ENCODE data around the gene TMTC1.
"Not testable (repeated sequence)": the region's sequence is repeated elsewhere in the genome, so short reads cannot be mapped to it uniquely, and the experiment has no call there.

The TMTC1 gene

DNA sequence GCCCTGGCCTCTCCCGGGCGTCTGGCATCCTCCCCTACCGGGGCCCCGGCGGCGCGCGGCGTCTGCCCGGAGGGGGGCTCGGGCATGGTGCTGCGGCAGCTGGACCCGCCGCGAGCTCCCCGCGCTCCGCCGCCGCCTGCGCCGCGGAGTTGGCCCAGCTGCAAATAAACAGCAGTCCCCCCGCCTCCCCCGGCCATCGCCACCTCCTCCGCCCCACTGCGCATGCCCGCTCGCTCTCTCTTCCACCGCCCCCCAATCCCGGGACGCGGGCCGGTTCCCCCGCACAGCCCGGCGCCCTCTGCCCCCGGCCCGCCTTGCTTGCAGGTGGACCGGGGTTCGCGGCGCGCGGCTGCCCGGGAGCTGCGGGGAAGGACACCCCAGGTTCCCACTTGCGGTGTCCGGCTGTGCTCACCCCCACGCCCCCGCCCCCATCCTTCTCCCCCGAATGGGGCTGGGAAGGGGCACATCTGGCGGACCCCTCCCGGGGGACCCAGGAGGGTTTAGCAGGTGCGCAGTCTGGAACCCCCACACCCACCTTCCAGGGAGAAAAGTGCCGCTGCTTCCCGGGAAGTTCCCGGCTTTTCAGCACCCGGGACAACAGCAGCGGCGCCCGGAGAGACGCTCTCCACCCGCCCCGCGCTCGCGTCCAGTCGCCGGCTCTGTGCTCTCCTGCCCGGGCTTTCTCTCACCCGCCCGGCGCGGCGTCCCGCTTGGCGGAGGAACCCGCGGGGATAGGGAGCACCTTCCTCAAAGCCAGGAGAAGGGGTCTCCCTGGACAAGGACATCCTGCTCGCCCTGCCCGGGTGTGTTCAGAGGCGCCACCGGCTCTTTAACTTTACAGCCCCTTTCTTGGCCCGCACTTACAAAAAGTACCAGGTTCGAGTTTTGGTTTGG, at the start of gene TMTC1:
Gene TMTC1, minus strand, starts transcription at position 170 of the 894 bp plus-strand sequence. CDS start 191 bp downstream, outside the sequence.
- DNase-seq (ENCODE audit: low spot score), result peak; percentile 79

DNA sequence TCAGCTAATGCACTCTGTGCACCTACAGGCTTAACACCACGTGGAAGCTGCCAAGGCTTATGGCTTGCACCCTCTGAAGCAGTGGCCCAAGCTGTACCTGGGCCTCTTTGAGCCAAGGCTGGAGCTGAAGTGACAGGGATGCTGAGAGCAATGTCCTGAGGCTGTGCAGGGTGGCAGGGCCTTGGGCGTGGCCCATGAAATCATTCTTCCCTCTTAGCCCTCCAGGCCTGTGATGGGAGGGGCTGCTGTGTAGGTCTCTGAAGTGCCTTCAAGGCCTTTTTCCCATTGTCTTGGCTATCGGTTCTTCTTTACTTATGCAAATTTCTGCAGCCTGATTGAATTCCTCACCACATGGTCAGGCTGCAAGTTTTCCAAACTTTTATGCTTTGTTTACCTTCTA, 47.4 kb upstream of the TMTC1 start:
- no peak for DNase-seq (ENCODE audit: low spot score)

DNA sequence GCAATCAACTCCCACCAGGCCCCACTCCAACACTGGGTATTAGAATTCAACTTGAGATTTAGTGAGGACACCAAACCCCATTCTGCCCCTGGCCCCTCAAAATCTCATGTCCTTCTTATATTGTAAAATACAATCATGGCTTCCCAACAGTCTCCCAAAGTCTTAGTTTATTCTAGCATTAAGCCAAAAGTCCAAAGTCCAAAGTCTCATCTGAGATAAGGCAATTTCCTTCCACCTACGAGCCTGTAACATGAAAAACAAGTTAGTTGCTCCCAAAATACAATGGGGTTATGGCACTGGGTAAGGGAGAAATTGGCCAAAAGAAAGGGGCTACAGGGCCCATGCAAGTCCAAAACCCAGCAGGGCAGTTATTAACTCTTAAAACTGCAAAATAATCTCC, 46.6 kb upstream of the TMTC1 start:
- no peak for DNase-seq (ENCODE audit: low spot score)

DNA sequence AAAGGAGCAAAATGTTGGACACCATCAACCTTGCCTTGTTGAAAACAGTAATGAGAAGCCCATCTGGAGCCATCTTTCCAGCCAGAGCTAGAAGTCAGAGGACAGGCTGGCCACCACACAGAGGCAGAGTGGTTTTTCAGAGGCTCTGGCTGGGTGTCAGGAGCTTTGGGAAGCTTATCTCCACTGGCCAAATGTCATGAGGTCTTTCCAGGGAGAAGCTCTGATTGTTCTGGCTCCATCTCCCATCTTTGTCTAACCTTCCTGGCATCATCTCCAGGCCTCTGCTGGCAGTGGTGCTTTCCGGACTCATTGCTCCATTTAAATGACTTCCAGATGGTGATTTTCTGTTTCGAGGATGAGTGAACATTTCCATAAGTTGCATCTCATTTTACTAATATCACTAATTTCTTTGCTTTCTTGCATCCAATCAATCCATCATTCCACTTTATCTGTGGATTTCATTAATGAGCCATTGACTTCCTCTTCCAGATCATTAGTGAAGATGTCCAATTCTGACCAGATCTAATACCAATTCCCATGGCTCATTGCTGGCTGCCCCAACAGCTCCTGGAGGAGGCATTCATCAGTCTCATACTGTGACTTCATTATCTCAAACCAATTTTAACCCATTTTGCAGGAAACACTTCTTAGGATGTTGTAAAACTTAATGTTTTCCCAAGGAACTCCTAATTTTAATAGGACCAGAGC, 35.3 kb upstream of the TMTC1 start:
- peak; percentile 12 for DNase-seq (ENCODE audit: low spot score)

GRCh38 chr12:29816874-29817725, 33.4 kb upstream of the TMTC1 start:
- DNase-seq (ENCODE audit: low spot score), result no peak

DNA sequence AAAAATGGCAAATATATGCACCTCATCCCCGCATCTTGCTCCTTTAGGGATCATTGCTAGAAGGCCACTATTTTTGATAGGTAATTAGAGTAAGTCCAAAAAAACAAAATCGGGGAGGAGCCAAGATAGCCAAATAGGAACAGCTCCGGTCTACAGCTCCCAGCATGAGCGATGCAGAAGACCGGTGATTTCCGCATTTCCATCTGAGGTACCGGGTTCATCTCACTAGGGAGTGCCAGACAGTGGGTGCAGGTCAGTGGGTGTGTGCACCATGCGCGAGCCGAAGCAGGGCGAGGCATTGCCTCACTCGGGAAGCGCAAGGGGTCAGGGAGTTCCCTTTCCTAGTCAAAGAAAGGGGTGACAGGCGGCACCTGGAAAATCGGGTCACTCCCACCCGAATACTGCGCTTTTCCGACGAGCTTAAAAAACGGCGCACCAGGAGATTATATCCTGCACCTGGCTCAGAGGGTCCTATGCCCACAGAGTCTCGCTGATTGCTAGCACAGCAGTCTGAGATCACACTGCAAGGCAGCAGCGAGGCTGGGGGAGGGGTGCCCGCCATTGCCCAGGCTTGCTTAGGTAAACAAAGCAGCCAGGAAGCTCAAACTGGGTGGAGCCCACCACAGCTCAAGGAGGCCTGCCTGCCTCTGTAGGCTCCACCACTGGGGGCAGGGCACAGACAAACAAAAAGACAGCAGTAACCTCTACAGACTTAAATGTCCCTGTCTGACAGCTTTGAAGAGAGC, 26.0 kb upstream of the TMTC1 start:
- not testable (repeated sequence) for DNase-seq (ENCODE audit: low spot score)

GRCh38 chr12:29807129-29807528, 23.4 kb upstream of the TMTC1 start:
- no peak for DNase-seq (ENCODE audit: low spot score)

DNA sequence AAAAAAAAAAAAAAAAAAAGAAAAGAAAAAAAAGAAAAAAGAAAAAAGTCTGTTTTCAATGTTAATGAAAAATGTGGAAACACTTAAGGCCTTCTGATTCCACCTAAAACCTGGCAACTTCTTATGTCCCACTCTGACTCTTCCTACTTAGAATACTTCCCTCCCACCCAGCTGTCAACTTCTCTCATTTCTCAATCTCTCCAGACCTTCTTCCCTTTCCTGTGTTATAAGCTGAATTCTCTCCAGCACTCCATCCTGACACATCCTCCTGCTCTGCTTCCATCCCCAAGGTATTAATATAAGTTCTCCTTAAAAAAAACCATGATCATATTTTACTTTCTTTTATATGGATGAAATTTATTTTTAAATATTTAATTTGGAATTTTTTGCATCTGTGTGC, 20.3 kb upstream of the TMTC1 start:
- no peak for DNase-seq (ENCODE audit: low spot score)

GRCh38 chr12:29799591-29799990, 15.8 kb upstream of the TMTC1 start:
- DNase-seq (ENCODE audit: low spot score), result no peak

DNA sequence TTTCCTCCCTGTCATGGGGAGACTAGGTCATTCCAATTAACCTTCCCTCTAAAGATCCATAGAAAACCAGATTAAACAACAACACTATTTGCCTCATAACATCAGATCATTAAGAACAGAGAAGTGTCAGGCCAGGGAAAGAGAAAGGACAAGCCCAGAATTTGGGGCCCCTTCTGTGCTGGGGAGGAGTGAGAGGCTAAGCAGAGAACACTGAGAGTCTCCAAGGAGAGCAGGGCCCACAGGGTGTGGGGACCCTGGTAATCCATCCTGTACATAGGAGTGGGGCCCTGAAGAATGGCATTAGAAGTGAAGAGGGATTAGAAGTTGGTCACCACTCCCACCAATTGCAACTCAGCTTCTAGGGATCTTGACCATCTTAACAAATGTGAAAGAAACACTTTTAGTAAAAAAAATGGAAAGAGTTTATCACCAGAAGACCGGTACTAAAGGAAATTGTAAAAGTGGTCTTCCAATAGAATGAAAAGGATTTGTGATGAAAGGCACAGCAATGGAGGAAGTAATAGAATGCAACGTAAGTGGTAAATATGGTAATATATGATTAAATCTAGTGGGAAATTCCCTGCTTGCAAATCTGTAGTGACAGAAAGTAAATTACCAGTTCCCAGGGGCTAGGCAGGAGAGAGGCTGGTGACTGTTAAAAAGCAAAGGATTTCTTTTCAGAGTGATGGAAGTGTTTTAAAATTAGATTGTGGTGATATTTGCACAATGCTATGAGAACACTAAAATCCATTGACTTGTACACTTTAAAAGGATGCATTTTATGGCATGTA, 14.0 kb upstream of the TMTC1 start:
- DNase-seq (ENCODE audit: low spot score), result no peak

GRCh38 chr12:29796823-29797263, 13.1 kb upstream of the TMTC1 start:
- peak; percentile 76 for DNase-seq (ENCODE audit: low spot score)

- DNase-seq (ENCODE audit: low spot score), result no peak
These were observed 12.0 kb upstream of the TMTC1 start for GRCh38 chr12:29795715-29796114.

- DNase-seq (ENCODE audit: low spot score), result no peak
These were observed 11.1 kb upstream of the TMTC1 start for GRCh38 chr12:29794862-29795261.

DNA sequence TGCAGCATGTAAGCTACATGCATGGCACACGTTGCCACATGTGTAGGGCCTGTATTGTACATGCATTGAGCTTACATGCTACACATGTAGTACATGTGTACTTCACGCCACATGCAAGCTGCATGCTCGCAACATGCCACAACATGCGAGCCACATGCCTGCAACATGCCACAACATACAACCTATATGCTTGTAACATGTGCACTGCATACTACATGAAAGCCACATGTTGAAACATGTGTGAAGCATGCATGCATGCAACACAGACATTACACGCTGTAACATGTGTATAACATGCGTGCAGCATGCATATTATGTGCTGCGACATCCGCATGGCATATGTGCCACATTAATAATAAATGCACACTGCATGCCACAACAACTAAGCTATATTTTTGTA, 9.1 kb upstream of the TMTC1 start:
- no peak for DNase-seq (ENCODE audit: low spot score)

GRCh38 chr12:29792132-29792531, 8.4 kb upstream of the TMTC1 start:
- no peak for DNase-seq (ENCODE audit: low spot score)

- peak; percentile 36 for DNase-seq (ENCODE audit: low spot score)
These were observed 620 bp downstream of the TMTC1 start for GRCh38 chr12:29782871-29783772.

DNA sequence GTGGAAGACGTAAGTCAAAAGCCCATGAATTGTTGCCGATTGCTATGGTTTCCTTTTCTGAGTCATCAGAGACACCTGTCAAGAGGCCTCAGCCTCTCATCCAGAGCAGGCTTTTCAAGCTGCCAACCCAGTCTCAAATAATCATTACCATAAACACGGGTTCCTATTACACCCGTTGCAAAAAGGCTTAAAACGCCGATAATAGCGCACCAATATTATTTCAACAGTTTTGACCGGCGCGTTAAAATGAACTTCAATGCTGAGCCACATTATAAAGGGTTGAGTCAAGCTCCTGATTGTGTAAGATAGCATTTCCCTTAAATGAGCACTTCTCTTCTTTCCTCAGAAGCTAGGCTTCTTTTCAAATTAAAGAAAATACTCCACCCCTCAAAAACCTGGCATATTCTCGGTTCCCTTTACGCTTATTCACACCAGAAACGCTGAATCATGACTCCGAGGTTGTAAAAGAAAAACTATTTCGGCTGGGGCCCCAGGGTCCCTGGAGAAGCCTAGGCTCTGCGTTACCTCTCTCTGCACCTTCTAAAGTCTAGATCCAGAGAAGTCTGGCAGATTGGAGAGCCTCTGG, 1.4 kb downstream of the TMTC1 start:
- DNase-seq (ENCODE audit: low spot score), result peak; percentile 40

GRCh38 chr12:29781705-29782266, 2.0 kb downstream of the TMTC1 start:
- no peak for DNase-seq (ENCODE audit: low spot score)

DNA sequence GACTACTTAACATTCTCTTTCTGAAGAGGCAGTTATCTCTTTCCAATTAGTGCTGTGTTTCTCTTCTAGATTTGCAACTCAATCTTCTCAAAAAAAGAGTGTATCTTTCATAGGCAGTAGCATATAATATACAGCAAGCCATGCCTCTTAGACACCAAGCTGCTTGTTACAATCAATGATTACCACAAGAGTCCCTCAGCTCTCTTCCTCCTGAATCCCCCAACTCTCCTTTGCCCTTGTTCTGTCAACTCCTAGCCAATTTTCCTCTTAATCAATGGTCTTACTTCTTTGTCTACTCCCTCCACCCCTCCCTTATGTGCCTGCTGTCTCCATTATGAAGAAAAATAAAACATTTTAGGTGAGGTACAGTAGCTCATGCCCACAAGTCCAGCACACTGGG, 2.6 kb downstream of the TMTC1 start:
- DNase-seq (ENCODE audit: low spot score), result no peak

Data from AG20443 (cell line).